ENCODE measurements around the gene EPHA1. TPM values are rescaled to one million over a fixed set of nuclear protein-coding genes. Genes with fewer than 3 reads are reported as not detected.

The EPHA1 gene
- total RNA-seq, 1 donor from 2014 or later = 4.7 TPM

- H3K4me1 Mint-ChIP-seq (ENCODE audit: low read depth, unreplicated experiment) = peaks cover 23% of the 10 kb centered on the region
- no peak overlapping the region for H3K4me3 Mint-ChIP-seq (ENCODE audit: unreplicated experiment)
- H3K9me3 Mint-ChIP-seq (ENCODE audit: unreplicated experiment) = peaks cover 8% of the 10 kb centered on the region
- no peak for DNase-seq
- H3K36me3 Mint-ChIP-seq (ENCODE audit: unreplicated experiment) = no peaks in the 10 kb centered on the region
- peaks cover 2% of the 10 kb centered on the region for H3K27me3 Mint-ChIP-seq (ENCODE audit: unreplicated experiment)
- TF ChIP-seq, protein P1, sequence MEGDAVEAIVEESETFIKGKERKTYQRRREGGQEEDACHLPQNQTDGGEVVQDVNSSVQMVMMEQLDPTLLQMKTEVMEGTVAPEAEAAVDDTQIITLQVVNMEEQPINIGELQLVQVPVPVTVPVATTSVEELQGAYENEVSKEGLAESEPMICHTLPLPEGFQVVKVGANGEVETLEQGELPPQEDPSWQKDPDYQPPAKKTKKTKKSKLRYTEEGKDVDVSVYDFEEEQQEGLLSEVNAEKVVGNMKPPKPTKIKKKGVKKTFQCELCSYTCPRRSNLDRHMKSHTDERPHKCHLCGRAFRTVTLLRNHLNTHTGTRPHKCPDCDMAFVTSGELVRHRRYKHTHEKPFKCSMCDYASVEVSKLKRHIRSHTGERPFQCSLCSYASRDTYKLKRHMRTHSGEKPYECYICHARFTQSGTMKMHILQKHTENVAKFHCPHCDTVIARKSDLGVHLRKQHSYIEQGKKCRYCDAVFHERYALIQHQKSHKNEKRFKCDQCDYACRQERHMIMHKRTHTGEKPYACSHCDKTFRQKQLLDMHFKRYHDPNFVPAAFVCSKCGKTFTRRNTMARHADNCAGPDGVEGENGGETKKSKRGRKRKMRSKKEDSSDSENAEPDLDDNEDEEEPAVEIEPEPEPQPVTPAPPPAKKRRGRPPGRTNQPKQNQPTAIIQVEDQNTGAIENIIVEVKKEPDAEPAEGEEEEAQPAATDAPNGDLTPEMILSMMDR (IDR thresholded peaks at IDR 0.05; ENCODE audit: partially characterized antibody, unreplicated experiment) = no peak
- no peak overlapping the region for H3K27ac Mint-ChIP-seq (ENCODE audit: unreplicated experiment)
Measured at GRCh38 chr7:143373255-143373794, 35.3 kb downstream of the EPHA1 start.

GRCh38 chr7:143372070-143372469 is 36.6 kb downstream of the EPHA1 start:
- no peak overlapping the region for H3K4me3 Mint-ChIP-seq (ENCODE audit: unreplicated experiment)
- TF ChIP-seq, protein P1 (IDR thresholded peaks at IDR 0.05; ENCODE audit: partially characterized antibody, unreplicated experiment) = no peak
- H3K27ac Mint-ChIP-seq (ENCODE audit: unreplicated experiment) = no peak overlapping the region
- peaks cover 4% of the 10 kb centered on the region for H3K27me3 Mint-ChIP-seq (ENCODE audit: unreplicated experiment)
- DNase-seq = no peak
- H3K9me3 Mint-ChIP-seq (ENCODE audit: unreplicated experiment) = peaks cover 8% of the 10 kb centered on the region
- H3K36me3 Mint-ChIP-seq (ENCODE audit: unreplicated experiment) = no peaks in the 10 kb centered on the region
- peaks cover 23% of the 10 kb centered on the region for H3K4me1 Mint-ChIP-seq (ENCODE audit: low read depth, unreplicated experiment)

- Mint-ChIP-seq H3K4me3 (ENCODE audit: unreplicated experiment) (peak overlapping the region; percentile 0), H3K9me3 (ENCODE audit: unreplicated experiment) (peaks cover 5% of the 10 kb centered on the region), H3K27ac (ENCODE audit: unreplicated experiment) (no peak overlapping the region), H3K36me3 (ENCODE audit: unreplicated experiment) (no peaks in the 10 kb centered on the region), H3K27me3 (ENCODE audit: unreplicated experiment) (peaks cover 5% of the 10 kb centered on the region), H3K4me1 (ENCODE audit: low read depth, unreplicated experiment) (peaks cover 15% of the 10 kb centered on the region)
- TF ChIP-seq, protein P1 (IDR thresholded peaks at IDR 0.05; ENCODE audit: partially characterized antibody, unreplicated experiment) = no peak
- DNase-seq = no peak
Measured at GRCh38 chr7:143369678-143370651, 38.7 kb downstream of the EPHA1 start.

- no peak for DNase-seq
- peaks cover 6% of the 10 kb centered on the region for H3K9me3 Mint-ChIP-seq (ENCODE audit: unreplicated experiment)
- no peaks in the 10 kb centered on the region for H3K36me3 Mint-ChIP-seq (ENCODE audit: unreplicated experiment)
Measured at GRCh38 chr7:143368387-143368786, 40.3 kb downstream of the EPHA1 start.

More at GRCh38 chr7:143368387-143368786, 40.3 kb downstream of the EPHA1 start:
- peaks cover 4% of the 10 kb centered on the region for H3K4me1 Mint-ChIP-seq (ENCODE audit: low read depth, unreplicated experiment)
- H3K27me3 Mint-ChIP-seq (ENCODE audit: unreplicated experiment) = peaks cover 6% of the 10 kb centered on the region
- TF ChIP-seq, protein P1 (IDR thresholded peaks at IDR 0.05; ENCODE audit: partially characterized antibody, unreplicated experiment) = no peak
- H3K4me3 Mint-ChIP-seq (ENCODE audit: unreplicated experiment) = no peak overlapping the region
- no peak overlapping the region for H3K27ac Mint-ChIP-seq (ENCODE audit: unreplicated experiment)

All from glutamatergic neuron (in vitro differentiated cells).